Gastroesophageal sphincter (tissue), 4 donors: ENCODE results near the gene SEMA6A. TPM values are rescaled to one million over a fixed set of nuclear protein-coding genes. Genes with fewer than 3 reads are reported as not detected.

Experiments used
- ATAC-seq: fragments of 150-250 bp; one replicate; pipeline ENCODE4 v1.9.1; 2016; ENCODE audit warnings: mild to moderate bottlenecking, moderate library complexity
- H3K27ac ChIP-seq, 4 donors: fragments of 200-600 bp; sonication (generic) in 3 of 4; 1 replicate in 3 of 4; 2 replicates in 1 of 4; pipeline ENCODE4 v1.5.1; 2016 to 2019
- H3K27me3 ChIP-seq: fragments of 200-600 bp; sonication (generic); one replicate; pipeline ENCODE4 v1.5.1; 2019
- H3K36me3 ChIP-seq, 2 donors: fragments of 200-600 bp; sonication (generic); one replicate each; pipeline ENCODE4 v1.5.1; 2019; ENCODE audit warnings: control low read depth in 1 of 2
- H3K4me1 ChIP-seq, 3 donors: fragments of 200-600 bp; sonication (generic); 1 replicate in 2 of 3; 2 replicates in 1 of 3; pipeline ENCODE4 v1.5.1; 2016 to 2019; ENCODE audit warnings: control low read depth in 2 of 3
- H3K4me3 ChIP-seq, 2 donors: fragments of 200-600 bp; sonication (generic); one replicate each; pipeline ENCODE4 v1.5.1; 2019; ENCODE audit warnings: mild to moderate bottlenecking in 1 of 2, moderate library complexity in 1 of 2
- H3K9me3 ChIP-seq, 3 donors: fragments of 200-600 bp; sonication (generic); one replicate each; pipeline ENCODE4 v1.5.1; 2017 to 2019; ENCODE audit warnings: control low read depth in 2 of 3
- CTCF ChIP-seq, 4 experiments: fragments of 200-600 bp in 2 of 4; fragments of 450-650 bp in 2 of 4; sonication (generic) in 1 of 4; IDR thresholded peaks; one replicate each; pipeline ENCODE4 v1.5.1; 2017 to 2019; ENCODE audit warnings: antibody characterized with exemption in 4 of 4, mild to moderate bottlenecking in 2 of 4, moderate library complexity in 2 of 4
- EP300 ChIP-seq: sonication (generic); formaldehyde crosslinking; IDR thresholded peaks from one replicate; pipeline ENCODE4 v1.6.1; 2017; ENCODE audit warnings: antibody characterized with exemption, mild to moderate bottlenecking
- POLR2A ChIP-seq, 2 donors: fragments of 450-650 bp; IDR thresholded peaks; one replicate each; pipeline ENCODE4 v1.6.1; 2017; ENCODE audit warnings: antibody characterized with exemption in 2 of 2, mild to moderate bottlenecking in 2 of 2, moderate library complexity in 1 of 2
- POLR2AphosphoS5 ChIP-seq: sonication (generic); formaldehyde crosslinking; IDR thresholded peaks from one replicate; pipeline ENCODE4 v1.6.1; 2017; ENCODE audit warnings: antibody characterized with exemption
- WGBS, 2 donors: methylation state at CpG; one replicate each; pipeline ENCODE4 v1.1.5; 2018; ENCODE audit warnings: low coverage in 1 of 2; 5-methylcytosine and 5-hydroxymethylcytosine counted together
- total RNA-seq, 4 donors: library from RNA; depleted of rRNA; stranded (reverse); fragments of >200 nt; gene quantifications; one replicate each; pipeline ENCODE4 v1.1.0, GENCODE V29; 2016

The SEMA6A gene
- total RNA-seq, 4 donors from 2014 or later: 10.9 to 19.8 (median 17.8) TPM

GRCh38 chr5:116567106-116567505 is 7.5 kb downstream of the SEMA6A start:
- H3K9me3 ChIP-seq: no peaks in the 10 kb centered on the region
- WGBS, 2 donors: 85 to 87% methylated on average over 2 of the region's 2 CpGs
- H3K4me1 ChIP-seq: peaks cover 0 to 17% (median 2%) of the 10 kb centered on the region in 3 donors
- no peak overlapping the region for H3K27ac ChIP-seq
- no peak for TF ChIP-seq POLR2A (IDR thresholded peaks at IDR 0.05)
- no peak for TF ChIP-seq CTCF (IDR thresholded peaks at IDR 0.05)
- TF ChIP-seq POLR2AphosphoS5: no peak
- TF ChIP-seq EP300: no peak
- no peaks in the 10 kb centered on the region for H3K36me3 ChIP-seq
- H3K4me3 ChIP-seq: no peak overlapping the region
- H3K27me3 ChIP-seq: peaks cover 13% of the 10 kb centered on the region
- ATAC-seq: no peak

GRCh38 chr5:116566251-116566650 is 8.4 kb downstream of the SEMA6A start:
- TF ChIP-seq CTCF (IDR thresholded peaks at IDR 0.05) (no peak), POLR2A (IDR thresholded peaks at IDR 0.05) (no peak), POLR2AphosphoS5 (no peak), EP300 (no peak)
- Histone ChIP-seq H3K27me3 (peaks cover 9% of the 10 kb centered on the region), H3K36me3 (no peaks in the 10 kb centered on the region), H3K9me3 (no peaks in the 10 kb centered on the region), H3K4me3 (no peak overlapping the region), H3K4me1 (peaks cover 0 to 8% (median 0%) of the 10 kb centered on the region in 3 donors), H3K27ac (no peak overlapping the region)
- WGBS, 2 donors: 76 to 82% methylated on average over 1 of the region's 1 CpG
- no peak for ATAC-seq

GRCh38 chr5:116564756-116565490 is 9.7 kb downstream of the SEMA6A start:
- Histone ChIP-seq H3K4me3 (no peak overlapping the region), H3K9me3 (no peaks in the 10 kb centered on the region), H3K27ac (no peak overlapping the region), H3K27me3 (peaks cover 5% of the 10 kb centered on the region), H3K36me3 (no peaks in the 10 kb centered on the region), H3K4me1 (peaks cover 0 to 8% (median 0%) of the 10 kb centered on the region in 3 donors)
- no peak for ATAC-seq
- TF ChIP-seq EP300 (no peak), POLR2AphosphoS5 (no peak), POLR2A (IDR thresholded peaks at IDR 0.05) (no peak), CTCF (IDR thresholded peaks at IDR 0.05) (no peak)
- WGBS, 2 donors: 62 to 68% methylated on average over 3 to 7 of the region's 7 CpGs

GRCh38 chr5:116564312-116564711 is 10.3 kb downstream of the SEMA6A start:
- no peak overlapping the region for H3K27ac ChIP-seq
- no peak for ATAC-seq

More at GRCh38 chr5:116564312-116564711, 10.3 kb downstream of the SEMA6A start:
- no peaks in the 10 kb centered on the region for H3K27me3 ChIP-seq
- no peak overlapping the region for H3K4me3 ChIP-seq
- WGBS, 2 donors: 56 to 73% methylated on average over 3 of the region's 3 CpGs
- peaks cover 0 to 8% (median 0%) of the 10 kb centered on the region in 3 donors for H3K4me1 ChIP-seq
- H3K36me3 ChIP-seq: no peaks in the 10 kb centered on the region
- TF ChIP-seq CTCF (IDR thresholded peaks at IDR 0.05): no peak
- no peak for TF ChIP-seq POLR2A (IDR thresholded peaks at IDR 0.05)
- no peak for TF ChIP-seq EP300
- TF ChIP-seq POLR2AphosphoS5: no peak
- H3K9me3 ChIP-seq: no peaks in the 10 kb centered on the region
